HG02981 (cell line): Measurements from ENCODE around the gene TMEM223.
"Not testable (repeated sequence)": the region's sequence is repeated elsewhere in the genome, so short reads cannot be mapped to it uniquely, and the experiment has no call there.

Experiments
- ATAC-seq: cut with Tn5 transposase; IDR thresholded peaks from one replicate; pipeline ENCODE4 v1.9.1; 2021; ENCODE audit warnings: mild to moderate bottlenecking, moderate library complexity; ENCODE audit not compliant: unreplicated experiment

TMEM223 gene

GRCh38 chr11:62791501-62792201 is at the start of gene TMEM223:
TSS of gene TMEM223 (minus strand) at chr11:62792006. CDS start at chr11:62791994, 12 bp downstream.
- peak; percentile 71 for ATAC-seq

GRCh38 chr11:62840721-62841360 is 49.0 kb upstream of the TMEM223 start:
- ATAC-seq, result not testable (repeated sequence)

GRCh38 chr11:62839050-62839945 is 47.5 kb upstream of the TMEM223 start, which contains the start of gene WDR74:
TSS of gene WDR74 (minus strand) at chr11:62839590. CDS start at chr11:62839570, 20 bp downstream.
- peak; percentile 40 for ATAC-seq

GRCh38 chr11:62835336-62835735 is 43.5 kb upstream of the TMEM223 start:
- no peak for ATAC-seq

GRCh38 chr11:62832336-62833234 is 40.8 kb upstream of the TMEM223 start, which contains the start of gene TEX54:
TSS of gene TEX54 (minus strand) at chr11:62832841.
- ATAC-seq, result peak; percentile 7

- peak; percentile 83 for ATAC-seq
Measured at GRCh38 chr11:62831520-62832335, 39.9 kb upstream of the TMEM223 start, which contains the start of gene STX5. TSS of gene STX5 (minus strand) at chr11:62832051. CDS start at chr11:62831243, 808 bp downstream.

- peak; percentile 7 for ATAC-seq
Measured at GRCh38 chr11:62830904-62831519, 39.2 kb upstream of the TMEM223 start.

GRCh38 chr11:62828130-62828529 is 36.3 kb upstream of the TMEM223 start:
- not testable (repeated sequence) for ATAC-seq

- no peak for ATAC-seq
Measured at GRCh38 chr11:62823677-62824076, 31.9 kb upstream of the TMEM223 start.

- no peak for ATAC-seq
Measured at GRCh38 chr11:62817129-62817528, 25.3 kb upstream of the TMEM223 start.

- no peak for ATAC-seq
Measured at GRCh38 chr11:62816557-62816956, 24.8 kb upstream of the TMEM223 start.

GRCh38 chr11:62811659-62812058 is 19.9 kb upstream of the TMEM223 start:
- ATAC-seq, result no peak

GRCh38 chr11:62810748-62811147 is 18.9 kb upstream of the TMEM223 start:
- no peak for ATAC-seq

- ATAC-seq, result no peak
Measured at GRCh38 chr11:62806611-62807121, 14.9 kb upstream of the TMEM223 start.

- ATAC-seq, result no peak
Measured at GRCh38 chr11:62805961-62806441, 14.2 kb upstream of the TMEM223 start.

- peak; percentile 72 for ATAC-seq
Measured at GRCh38 chr11:62805076-62805892, 13.5 kb upstream of the TMEM223 start, which contains the start of gene NXF1. TSS of gene NXF1 (minus strand) at chr11:62805440. CDS start at chr11:62805356, 84 bp downstream.

- ATAC-seq, result peak; percentile 7
Measured at GRCh38 chr11:62804310-62805075, 12.7 kb upstream of the TMEM223 start.
